ENCODE data around the gene DUSP2.
A peak's percentile ranks its signal among the peaks of the same experiment; 100 is the strongest.

The DUSP2 gene

GRCh38 chr2:96098900-96099590 is 46.2 kb downstream of the DUSP2 start:
- peak; percentile 4 for DNase-seq

DNA sequence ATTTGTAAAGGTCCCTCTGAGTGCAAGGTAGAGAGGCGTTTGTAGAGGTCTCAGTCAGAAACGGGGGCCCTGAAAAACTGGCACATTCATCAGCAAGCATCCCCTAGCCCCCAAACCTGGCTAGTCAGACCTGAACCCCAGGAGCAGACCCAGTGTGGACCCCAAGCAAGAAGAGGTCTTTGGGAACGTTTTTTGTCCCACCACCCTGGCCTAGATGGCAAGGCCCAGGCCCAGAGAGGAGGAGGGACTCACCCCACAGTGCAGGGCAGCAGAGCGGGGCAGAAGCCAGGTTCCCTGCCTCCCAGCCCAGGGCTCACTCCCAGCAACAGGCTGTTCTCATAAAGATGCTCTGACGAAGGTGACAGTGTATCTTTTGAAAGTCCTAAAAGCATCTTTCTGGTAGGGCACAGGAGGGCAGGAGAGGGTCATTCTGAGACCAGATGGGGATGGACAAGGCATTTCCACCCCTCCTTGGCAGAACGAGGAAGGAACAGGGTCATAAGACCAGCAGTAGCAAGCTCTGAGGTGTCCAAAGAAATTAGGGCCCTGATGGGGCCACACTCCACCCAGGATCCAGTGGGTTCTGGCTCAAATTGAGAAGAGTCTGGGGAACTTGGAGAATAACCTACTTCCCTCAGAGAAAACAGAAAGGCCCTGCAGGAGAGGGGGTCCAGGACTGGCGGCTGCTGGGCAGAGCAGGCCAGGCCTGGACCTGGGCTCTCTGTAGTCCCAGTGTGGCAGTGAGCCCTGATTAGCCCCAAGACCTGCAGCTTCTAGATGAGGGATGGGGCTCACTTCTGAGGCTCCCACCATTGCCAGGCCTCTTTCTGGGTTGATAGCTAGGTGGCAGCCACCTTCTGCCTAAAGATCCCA is 47.1 kb downstream of the DUSP2 start:
- DNase-seq, result peak; percentile 5

DNA sequence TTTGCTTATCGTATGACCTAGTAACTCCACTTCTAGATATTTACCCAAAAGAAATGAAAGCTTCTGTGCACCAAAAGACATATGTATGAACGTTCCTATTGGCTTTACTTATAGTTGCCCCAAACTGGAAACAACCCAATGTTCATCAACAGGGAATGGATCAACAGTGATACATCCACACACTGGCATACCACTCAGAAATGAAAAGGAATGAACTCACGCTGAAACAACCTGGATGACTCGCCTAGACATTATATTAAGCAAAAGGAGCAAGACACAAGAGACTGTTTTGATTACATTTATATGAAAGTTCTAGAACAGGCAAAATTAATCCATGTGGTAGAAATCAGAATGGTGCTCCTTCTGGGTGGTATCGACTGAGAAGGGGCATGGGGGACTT is 47.8 kb downstream of the DUSP2 start:
- DNase-seq, result no peak

DNA sequence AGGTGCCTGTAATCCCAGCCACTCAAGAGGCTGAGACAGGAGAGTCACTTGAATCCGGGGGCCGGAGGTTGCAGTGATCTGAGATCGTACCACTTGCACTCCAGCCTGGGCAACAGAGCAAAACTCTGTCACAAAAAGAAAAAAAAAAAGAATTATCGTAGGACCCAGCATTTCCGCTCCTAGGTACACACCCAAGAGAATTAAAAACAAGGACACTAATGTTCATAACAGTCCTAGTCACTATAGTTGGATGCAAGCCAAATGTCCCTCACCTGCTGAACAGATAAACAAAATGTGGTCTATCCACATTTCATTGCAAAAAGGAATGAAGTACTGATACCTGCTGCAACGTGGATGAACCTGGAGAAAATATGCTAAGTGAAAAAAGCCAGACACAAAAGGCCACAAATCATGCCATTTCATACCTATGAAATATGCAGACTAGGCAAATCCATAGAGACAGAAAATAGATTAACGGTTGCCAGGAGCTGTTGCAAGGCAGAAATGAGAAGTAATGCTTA is 50.1 kb downstream of the DUSP2 start:
- no peak for DNase-seq

DNA sequence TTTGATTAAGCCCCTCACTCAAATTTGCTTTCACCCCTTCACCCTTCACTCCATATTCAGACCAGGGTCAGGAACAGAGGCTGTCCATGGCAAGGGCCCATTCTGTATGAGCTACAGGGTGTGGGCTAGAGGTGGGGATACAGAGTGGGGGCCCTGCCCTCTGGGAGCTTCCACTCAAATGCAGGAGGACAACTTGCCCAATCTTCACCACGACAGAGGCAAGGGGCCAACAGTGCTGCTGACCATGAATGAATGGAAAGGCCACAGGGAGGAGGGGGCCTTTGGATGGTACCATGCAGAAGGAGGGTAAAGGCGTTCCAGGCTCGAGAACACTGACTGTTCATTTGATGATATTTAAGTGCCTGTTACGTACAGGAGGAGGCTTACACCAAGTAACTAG is 51.7 kb downstream of the DUSP2 start:
- DNase-seq, result no peak

All from activated CD4-positive, alpha-beta T cell treated with anti-CD3 and anti-CD28 coated beads for 1 hour (primary cell).